Breast epithelium (tissue), 3 donors: Measurements from ENCODE around the gene ZNF835.

Experiments
- CTCF ChIP-seq, 3 donors: fragments of 450-650 bp; IDR thresholded peaks; one replicate each; pipeline ENCODE4 v1.5.1; 2016 to 2017; ENCODE audit warnings: antibody characterized with exemption in 3 of 3, mild to moderate bottlenecking in 3 of 3, moderate library complexity in 3 of 3
- POLR2A ChIP-seq: fragments of 450-650 bp; IDR thresholded peaks from one replicate; pipeline ENCODE4 v1.6.1; 2016; ENCODE audit warnings: antibody characterized with exemption, mild to moderate bottlenecking, moderate library complexity
- POLR2AphosphoS5 ChIP-seq, 3 donors: sonication (generic); formaldehyde crosslinking; IDR thresholded peaks; one replicate each; pipeline ENCODE4 v1.6.1; 2017; ENCODE audit warnings: antibody characterized with exemption in 3 of 3

- TF ChIP-seq CTCF (IDR thresholded peaks at IDR 0.05) (no peak), POLR2A (no peak), POLR2AphosphoS5 (IDR thresholded peaks at IDR 0.05) (no peak)
Measured at GRCh38 chr19:56712611-56713276, 41.2 kb upstream of the ZNF835 start.
